ENCODE measurements around the gene CDHR2. TPM values are rescaled to one million over a fixed set of nuclear protein-coding genes. Genes with fewer than 3 reads are reported as not detected.
A peak's percentile ranks its signal among the peaks of the same experiment; 100 is the strongest.

The CDHR2 gene
- total RNA-seq, 2 experiments from 2014 or later, result 0.23 to 0.47 TPM

GRCh38 chr5:176606032-176606431 is 56.9 kb downstream of the CDHR2 start:
- H3K27me3 Mint-ChIP-seq, result peaks cover 10% of the 10 kb centered on the region
- no peak for DNase-seq
- intact Hi-C loops (cut with micrococcal nuclease), result no loop called here
- no peak for ATAC-seq
- H3K9me3 Mint-ChIP-seq, result no peaks in the 10 kb centered on the region
- no peak overlapping the region for H3K4me3 Mint-ChIP-seq
- no peak for TF ChIP-seq CTCF (IDR thresholded peaks at IDR 0.05)
- peaks cover 8% of the 10 kb centered on the region for H3K4me1 Mint-ChIP-seq (ENCODE audit: low read depth)
- ChIA-PET CTCF (interaction anchor here (1.3 to 3.5 kb wide), 3 partner anchors 10 to 33 kb away, joined by 3 to 15 read pairs (median 5); no protein-coding TSS in a partner anchor), POLR2A (interaction anchor here (1.7 kb wide), 1 partner anchor 10 kb away, joined by 7 read pairs; no protein-coding TSS in a partner anchor)
- H3K27ac Mint-ChIP-seq, result no peak overlapping the region
- no peaks in the 10 kb centered on the region for H3K36me3 Mint-ChIP-seq (ENCODE audit: low read depth)

DNA sequence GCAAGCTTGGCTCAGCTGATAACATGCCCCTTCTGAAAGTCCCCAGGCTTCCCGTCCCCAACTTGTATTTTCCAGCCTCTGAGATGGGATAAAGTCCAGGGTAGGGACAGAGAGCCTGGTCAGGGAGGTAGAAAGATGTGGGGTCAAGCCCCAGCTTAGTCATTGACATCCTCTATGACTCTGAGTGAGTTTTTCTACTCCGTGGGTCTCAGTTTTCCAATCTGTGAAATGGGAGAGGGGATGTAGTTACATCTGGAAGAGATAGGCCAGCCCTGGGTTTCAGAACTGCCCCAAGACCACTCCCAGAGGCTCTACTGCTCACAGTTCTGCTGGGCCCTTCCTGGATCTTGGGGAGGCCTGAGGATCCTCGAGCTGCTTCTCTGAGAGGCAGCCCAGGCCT is 57.7 kb downstream of the CDHR2 start:
- H3K27ac Mint-ChIP-seq, result no peak overlapping the region
- H3K9me3 Mint-ChIP-seq, result no peaks in the 10 kb centered on the region
- peaks cover 11% of the 10 kb centered on the region for H3K4me1 Mint-ChIP-seq (ENCODE audit: low read depth)
- ChIA-PET CTCF (interaction anchor here (1.3 to 3.5 kb wide), 4 partner anchors 11 to 34 kb away, joined by 3 to 15 read pairs (median 4); no protein-coding TSS in a partner anchor), POLR2A (interaction anchor here (0.7 to 1.7 kb wide), 3 partner anchors 11 to 159 kb away, joined by 3 to 7 read pairs (median 4); partner anchors contain the start of gene FAF2)
- no peak for TF ChIP-seq CTCF (IDR thresholded peaks at IDR 0.05)
- intact Hi-C loops (cut with micrococcal nuclease), result no loop called here
- H3K4me3 Mint-ChIP-seq, result no peak overlapping the region
- ATAC-seq (no peak), DNase-seq (no peak)
- H3K36me3 Mint-ChIP-seq (ENCODE audit: low read depth), result no peaks in the 10 kb centered on the region
- H3K27me3 Mint-ChIP-seq, result peaks cover 16% of the 10 kb centered on the region

DNA sequence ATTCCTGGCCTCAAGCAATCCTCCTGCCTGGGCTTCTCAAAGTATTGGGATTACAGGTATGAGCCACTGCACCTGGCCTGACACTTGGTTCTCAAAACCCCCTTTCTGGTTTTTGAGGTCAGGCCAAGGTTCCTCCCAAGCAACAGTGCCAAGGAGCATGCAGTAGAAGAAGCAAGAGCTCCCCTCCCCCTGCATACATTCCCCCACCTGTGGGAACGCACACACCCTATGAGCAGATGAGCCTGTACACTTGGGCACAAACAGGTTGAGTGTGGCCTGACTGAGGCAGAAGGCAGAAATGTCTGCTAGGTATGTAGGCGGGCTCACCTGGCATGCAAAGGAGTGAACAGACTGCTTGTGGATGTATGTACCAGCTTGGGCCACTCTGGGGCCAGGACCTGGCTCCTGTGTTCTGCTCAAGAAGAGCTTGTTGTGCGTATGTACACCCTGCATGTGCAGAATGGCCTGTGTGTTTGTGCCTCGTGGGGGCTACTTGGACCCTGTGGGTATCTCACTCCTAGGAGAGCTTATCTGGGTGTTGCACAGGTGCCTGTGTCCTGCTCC is 59.1 kb downstream of the CDHR2 start:
- no peaks in the 10 kb centered on the region for H3K9me3 Mint-ChIP-seq
- no peak overlapping the region for H3K27ac Mint-ChIP-seq
- ChIA-PET POLR2A (interaction anchor here (0.6 to 1.4 kb wide), 5 partner anchors 11 to 358 kb away, joined by 3 to 5 read pairs (median 3); partner anchors contain the start of gene FAF2), CTCF (interaction anchor here (0.9 to 2.4 kb wide), 5 partner anchors 12 to 53 kb away, joined by 3 to 6 read pairs (median 3); no protein-coding TSS in a partner anchor)
- DNase-seq (no peak), ATAC-seq (no peak)
- no peaks in the 10 kb centered on the region for H3K36me3 Mint-ChIP-seq (ENCODE audit: low read depth)
- TF ChIP-seq CTCF (IDR thresholded peaks at IDR 0.05), result no peak
- H3K27me3 Mint-ChIP-seq, result peaks cover 24% of the 10 kb centered on the region
- H3K4me3 Mint-ChIP-seq, result peak overlapping the region; percentile 80
- peaks cover 11% of the 10 kb centered on the region for H3K4me1 Mint-ChIP-seq (ENCODE audit: low read depth)
- intact Hi-C loops (cut with micrococcal nuclease), result no loop called here

- H3K9me3 Mint-ChIP-seq, result no peaks in the 10 kb centered on the region
- no peaks in the 10 kb centered on the region for H3K36me3 Mint-ChIP-seq (ENCODE audit: low read depth)
- peaks cover 24% of the 10 kb centered on the region for H3K27me3 Mint-ChIP-seq
- H3K4me3 Mint-ChIP-seq, result peak overlapping the region; percentile 80
- intact Hi-C loops (cut with micrococcal nuclease), result no loop called here
- CTCF ChIA-PET, result interaction anchor here (1.4 to 2.4 kb wide), 3 partner anchors 13 to 36 kb away, joined by 3 to 6 read pairs (median 4); no protein-coding TSS in a partner anchor
- ATAC-seq, result peak; percentile 10
- peaks cover 11% of the 10 kb centered on the region for H3K4me1 Mint-ChIP-seq (ENCODE audit: low read depth)
- no peak overlapping the region for H3K27ac Mint-ChIP-seq
- no peak for DNase-seq
- POLR2A ChIA-PET, result interaction anchor here (1.1 kb wide), 1 partner anchor 357 kb away, joined by 3 read pairs; no protein-coding TSS in a partner anchor
- TF ChIP-seq CTCF (IDR thresholded peaks at IDR 0.05), result no peak
These were observed 60.0 kb downstream of the CDHR2 start for GRCh38 chr5:176608937-176609723.

Data from activated CD8-positive, alpha-beta T cell treated with anti-CD3 and anti-CD28 coated beads for 36 hours (primary cell).